ENCODE results near the gene HOXC9. TPM values are rescaled to one million over a fixed set of nuclear protein-coding genes. Genes with fewer than 3 reads are reported as not detected.

Gene HOXC9
- total and polyA plus RNA-seq, 4 donors: not detected

DNA sequence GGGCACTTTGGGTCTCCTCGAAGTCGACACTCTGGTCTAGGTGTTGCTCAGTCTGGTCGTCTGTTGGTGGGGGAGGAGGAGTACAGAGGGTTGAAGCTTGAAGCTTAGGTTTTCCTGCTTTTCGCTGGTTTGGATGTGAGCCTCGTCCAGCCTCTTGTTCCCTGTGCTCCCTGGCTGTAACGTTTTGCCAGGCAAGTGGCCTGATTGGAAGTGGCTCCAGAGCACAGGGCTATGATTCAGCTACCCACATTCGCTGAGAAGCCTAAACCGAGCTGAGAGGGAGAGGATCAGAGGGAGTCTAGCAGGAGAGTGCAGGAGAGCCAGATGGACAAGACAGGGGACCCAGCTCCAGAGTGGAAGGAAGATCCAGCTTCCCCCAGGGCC, 8.9 kb upstream of the HOXC9 start:
- no peak for TF ChIP-seq FOXA2 (IDR thresholded peaks at IDR 0.05)
- TF ChIP-seq, protein P1, sequence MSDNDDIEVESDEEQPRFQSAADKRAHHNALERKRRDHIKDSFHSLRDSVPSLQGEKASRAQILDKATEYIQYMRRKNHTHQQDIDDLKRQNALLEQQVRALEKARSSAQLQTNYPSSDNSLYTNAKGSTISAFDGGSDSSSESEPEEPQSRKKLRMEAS (IDR thresholded peaks at IDR 0.05): no peak
- H3K4me3 ChIP-seq (ENCODE audit: low read depth in 1 of 3, low read length in 3 of 3): no peak overlapping the region
- H3K9ac ChIP-seq (ENCODE audit: low read depth in 1 of 2, low read length in 2 of 2): no peak overlapping the region
- H3K4me1 ChIP-seq (ENCODE audit: control insufficient read depth in 4 of 4, insufficient read depth in 4 of 4, low read length in 3 of 4): peaks cover 12 to 24% (median 16%) of the 10 kb centered on the region in 4 donors
- 3% methylated on average over 8 of the region's 8 CpGs for WGBS
- peaks cover 8 to 45% (median 25%) of the 10 kb centered on the region in 4 donors for H3K27me3 ChIP-seq (ENCODE audit: control insufficient read depth in 4 of 4, insufficient read depth in 4 of 4, low read length in 3 of 4)
- no peak overlapping the region for H3K27ac ChIP-seq (ENCODE audit: low read depth in 1 of 2, low read length in 2 of 2)
- no peak for DNase-seq (ENCODE audit: low spot score)
- H3K9me3 ChIP-seq (ENCODE audit: control insufficient read depth in 4 of 4, low read length in 3 of 4): no peaks in the 10 kb centered on the region
- no peaks in the 10 kb centered on the region for H3K36me3 ChIP-seq (ENCODE audit: control insufficient read depth in 4 of 4, insufficient read depth in 3 of 4, low read depth in 1 of 4, low read length in 3 of 4)

DNA sequence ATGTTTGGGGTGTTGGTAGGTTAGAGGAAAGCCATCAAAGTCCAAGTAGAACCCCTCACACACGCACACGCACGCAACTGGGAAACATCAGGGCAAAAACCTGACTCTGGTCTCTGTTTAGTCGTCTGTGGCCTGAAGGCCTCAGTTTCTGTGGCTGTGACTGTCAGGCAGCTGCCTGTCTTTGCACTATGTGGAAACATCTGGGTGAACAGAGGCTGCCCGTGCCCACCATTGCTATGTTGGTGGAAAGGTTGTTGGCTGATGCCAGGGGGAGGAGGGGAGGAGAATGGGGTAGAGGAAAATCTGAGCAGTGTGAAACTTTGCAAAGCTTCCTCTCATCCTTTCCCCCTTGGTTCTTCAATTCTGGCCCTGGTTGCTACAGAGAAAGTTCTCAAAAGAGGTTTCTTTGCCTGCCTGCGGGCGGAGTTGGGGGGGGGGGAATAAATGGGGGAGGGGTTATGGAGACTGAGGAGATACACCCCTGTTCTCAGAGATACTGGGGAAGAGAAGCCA, 7.5 kb upstream of the HOXC9 start:
- 32% methylated on average over 7 of the region's 7 CpGs for WGBS
- no peak overlapping the region for H3K27ac ChIP-seq (ENCODE audit: low read depth in 1 of 2, low read length in 2 of 2)
- H3K9ac ChIP-seq (ENCODE audit: low read depth in 1 of 2, low read length in 2 of 2): no peak overlapping the region
- no peak overlapping the region for H3K4me3 ChIP-seq (ENCODE audit: low read depth in 1 of 3, low read length in 3 of 3)
- no peaks in the 10 kb centered on the region for H3K36me3 ChIP-seq (ENCODE audit: control insufficient read depth in 4 of 4, insufficient read depth in 3 of 4, low read depth in 1 of 4, low read length in 3 of 4)
- H3K9me3 ChIP-seq (ENCODE audit: control insufficient read depth in 4 of 4, low read length in 3 of 4): no peaks in the 10 kb centered on the region
- DNase-seq (ENCODE audit: low spot score): no peak
- H3K27me3 ChIP-seq (ENCODE audit: control insufficient read depth in 4 of 4, insufficient read depth in 4 of 4, low read length in 3 of 4): peaks cover 4 to 43% (median 28%) of the 10 kb centered on the region in 4 donors
- H3K4me1 ChIP-seq (ENCODE audit: control insufficient read depth in 4 of 4, insufficient read depth in 4 of 4, low read length in 3 of 4): peaks cover 9 to 21% (median 18%) of the 10 kb centered on the region in 4 donors
- TF ChIP-seq, protein P2, sequence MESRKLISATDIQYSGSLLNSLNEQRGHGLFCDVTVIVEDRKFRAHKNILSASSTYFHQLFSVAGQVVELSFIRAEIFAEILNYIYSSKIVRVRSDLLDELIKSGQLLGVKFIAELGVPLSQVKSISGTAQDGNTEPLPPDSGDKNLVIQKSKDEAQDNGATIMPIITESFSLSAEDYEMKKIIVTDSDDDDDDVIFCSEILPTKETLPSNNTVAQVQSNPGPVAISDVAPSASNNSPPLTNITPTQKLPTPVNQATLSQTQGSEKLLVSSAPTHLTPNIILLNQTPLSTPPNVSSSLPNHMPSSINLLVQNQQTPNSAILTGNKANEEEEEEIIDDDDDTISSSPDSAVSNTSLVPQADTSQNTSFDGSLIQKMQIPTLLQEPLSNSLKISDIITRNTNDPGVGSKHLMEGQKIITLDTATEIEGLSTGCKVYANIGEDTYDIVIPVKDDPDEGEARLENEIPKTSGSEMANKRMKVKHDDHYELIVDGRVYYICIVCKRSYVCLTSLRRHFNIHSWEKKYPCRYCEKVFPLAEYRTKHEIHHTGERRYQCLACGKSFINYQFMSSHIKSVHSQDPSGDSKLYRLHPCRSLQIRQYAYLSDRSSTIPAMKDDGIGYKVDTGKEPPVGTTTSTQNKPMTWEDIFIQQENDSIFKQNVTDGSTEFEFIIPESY (IDR thresholded peaks at IDR 0.05): no peak
- TF ChIP-seq EGR1 (IDR thresholded peaks at IDR 0.05; ENCODE audit: low read depth in 2 of 2) (no peak), GABPA (IDR thresholded peaks at IDR 0.05 in 1 of 2, conservative IDR thresholded peaks at IDR 0.05 in 1 of 2) (no peak), FOXA2 (IDR thresholded peaks at IDR 0.05) (no peak), SP1 (IDR thresholded peaks at IDR 0.05) (no peak), RXRA (IDR thresholded peaks at IDR 0.05) (no peak), ATF3 (IDR thresholded peaks at IDR 0.05) (no peak), NR2F2 (IDR thresholded peaks at IDR 0.05) (no peak), JUND (IDR thresholded peaks at IDR 0.05) (no peak), FOXA1 (IDR thresholded peaks at IDR 0.05) (no peak), HNF4A (conservative IDR thresholded peaks at IDR 0.05) (no peak), HNF4G (IDR thresholded peaks at IDR 0.05) (no peak), TAF1 (conservative IDR thresholded peaks at IDR 0.05) (no peak), RAD21 (IDR thresholded peaks at IDR 0.05) (no peak), YY1 (IDR thresholded peaks at IDR 0.05) (no peak)
- TF ChIP-seq, protein P3, sequence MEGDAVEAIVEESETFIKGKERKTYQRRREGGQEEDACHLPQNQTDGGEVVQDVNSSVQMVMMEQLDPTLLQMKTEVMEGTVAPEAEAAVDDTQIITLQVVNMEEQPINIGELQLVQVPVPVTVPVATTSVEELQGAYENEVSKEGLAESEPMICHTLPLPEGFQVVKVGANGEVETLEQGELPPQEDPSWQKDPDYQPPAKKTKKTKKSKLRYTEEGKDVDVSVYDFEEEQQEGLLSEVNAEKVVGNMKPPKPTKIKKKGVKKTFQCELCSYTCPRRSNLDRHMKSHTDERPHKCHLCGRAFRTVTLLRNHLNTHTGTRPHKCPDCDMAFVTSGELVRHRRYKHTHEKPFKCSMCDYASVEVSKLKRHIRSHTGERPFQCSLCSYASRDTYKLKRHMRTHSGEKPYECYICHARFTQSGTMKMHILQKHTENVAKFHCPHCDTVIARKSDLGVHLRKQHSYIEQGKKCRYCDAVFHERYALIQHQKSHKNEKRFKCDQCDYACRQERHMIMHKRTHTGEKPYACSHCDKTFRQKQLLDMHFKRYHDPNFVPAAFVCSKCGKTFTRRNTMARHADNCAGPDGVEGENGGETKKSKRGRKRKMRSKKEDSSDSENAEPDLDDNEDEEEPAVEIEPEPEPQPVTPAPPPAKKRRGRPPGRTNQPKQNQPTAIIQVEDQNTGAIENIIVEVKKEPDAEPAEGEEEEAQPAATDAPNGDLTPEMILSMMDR (IDR thresholded peaks at IDR 0.05; ENCODE audit: low read depth, low read length, missing input control): no peak
- TF ChIP-seq, protein P4, sequence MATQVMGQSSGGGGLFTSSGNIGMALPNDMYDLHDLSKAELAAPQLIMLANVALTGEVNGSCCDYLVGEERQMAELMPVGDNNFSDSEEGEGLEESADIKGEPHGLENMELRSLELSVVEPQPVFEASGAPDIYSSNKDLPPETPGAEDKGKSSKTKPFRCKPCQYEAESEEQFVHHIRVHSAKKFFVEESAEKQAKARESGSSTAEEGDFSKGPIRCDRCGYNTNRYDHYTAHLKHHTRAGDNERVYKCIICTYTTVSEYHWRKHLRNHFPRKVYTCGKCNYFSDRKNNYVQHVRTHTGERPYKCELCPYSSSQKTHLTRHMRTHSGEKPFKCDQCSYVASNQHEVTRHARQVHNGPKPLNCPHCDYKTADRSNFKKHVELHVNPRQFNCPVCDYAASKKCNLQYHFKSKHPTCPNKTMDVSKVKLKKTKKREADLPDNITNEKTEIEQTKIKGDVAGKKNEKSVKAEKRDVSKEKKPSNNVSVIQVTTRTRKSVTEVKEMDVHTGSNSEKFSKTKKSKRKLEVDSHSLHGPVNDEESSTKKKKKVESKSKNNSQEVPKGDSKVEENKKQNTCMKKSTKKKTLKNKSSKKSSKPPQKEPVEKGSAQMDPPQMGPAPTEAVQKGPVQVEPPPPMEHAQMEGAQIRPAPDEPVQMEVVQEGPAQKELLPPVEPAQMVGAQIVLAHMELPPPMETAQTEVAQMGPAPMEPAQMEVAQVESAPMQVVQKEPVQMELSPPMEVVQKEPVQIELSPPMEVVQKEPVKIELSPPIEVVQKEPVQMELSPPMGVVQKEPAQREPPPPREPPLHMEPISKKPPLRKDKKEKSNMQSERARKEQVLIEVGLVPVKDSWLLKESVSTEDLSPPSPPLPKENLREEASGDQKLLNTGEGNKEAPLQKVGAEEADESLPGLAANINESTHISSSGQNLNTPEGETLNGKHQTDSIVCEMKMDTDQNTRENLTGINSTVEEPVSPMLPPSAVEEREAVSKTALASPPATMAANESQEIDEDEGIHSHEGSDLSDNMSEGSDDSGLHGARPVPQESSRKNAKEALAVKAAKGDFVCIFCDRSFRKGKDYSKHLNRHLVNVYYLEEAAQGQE (IDR thresholded peaks at IDR 0.05): no peak
- TF ChIP-seq, protein P1 (IDR thresholded peaks at IDR 0.05): no peak

All from liver (tissue), 9 donors.